Liver (tissue), 3 donors: ENCODE results near the gene IRX2.

ENCODE experiments used
- CTCF ChIP-seq: fragments of 150-350 bp; IDR thresholded peaks from 2 replicates; pipeline ENCODE4 v1.5.1; 2017; ENCODE audit warnings: improper control_type of control experiment, low read depth, low read length; ENCODE audit not compliant: missing input control
- EGR1 ChIP-seq, 2 donors: IDR thresholded peaks; 2 replicates each; pipeline ENCODE4 v1.6.1; 2016 to 2018; ENCODE audit warnings: antibody characterized with exemption in 2 of 2, low read depth in 2 of 2
- FOXA1 ChIP-seq: IDR thresholded peaks from 2 replicates; pipeline ENCODE4 v1.6.1; 2016; ENCODE audit warnings: antibody characterized with exemption
- HNF4A ChIP-seq, 2 donors: conservative IDR thresholded peaks; 2 replicates each; pipeline ENCODE4 v1.6.1; 2016; ENCODE audit warnings: antibody characterized with exemption in 2 of 2, mild to moderate bottlenecking in 2 of 2
- RAD21 ChIP-seq, 2 donors: IDR thresholded peaks; 2 replicates each; pipeline ENCODE4 v1.6.1; 2016; ENCODE audit warnings: antibody characterized with exemption in 2 of 2, mild to moderate bottlenecking in 2 of 2
- TAF1 ChIP-seq: conservative IDR thresholded peaks from 2 replicates; pipeline ENCODE4 v1.6.1; 2016; ENCODE audit warnings: antibody characterized with exemption, mild to moderate bottlenecking
- TF ChIP-seq, protein P1 (sequence below): IDR thresholded peaks from 2 replicates; pipeline ENCODE4 v1.6.1; 2016; ENCODE audit warnings: antibody characterized with exemption
- TF ChIP-seq, protein P2 (sequence below): IDR thresholded peaks from 2 replicates; pipeline ENCODE4 v1.6.1; 2016; ENCODE audit warnings: antibody characterized with exemption
- TF ChIP-seq, protein P3 (sequence below): IDR thresholded peaks from 2 replicates; pipeline ENCODE4 v1.6.1; 2016; ENCODE audit warnings: antibody characterized with exemption, mild to moderate bottlenecking
- donor health status: healthy.
- donor health status: healthy.

DNA sequence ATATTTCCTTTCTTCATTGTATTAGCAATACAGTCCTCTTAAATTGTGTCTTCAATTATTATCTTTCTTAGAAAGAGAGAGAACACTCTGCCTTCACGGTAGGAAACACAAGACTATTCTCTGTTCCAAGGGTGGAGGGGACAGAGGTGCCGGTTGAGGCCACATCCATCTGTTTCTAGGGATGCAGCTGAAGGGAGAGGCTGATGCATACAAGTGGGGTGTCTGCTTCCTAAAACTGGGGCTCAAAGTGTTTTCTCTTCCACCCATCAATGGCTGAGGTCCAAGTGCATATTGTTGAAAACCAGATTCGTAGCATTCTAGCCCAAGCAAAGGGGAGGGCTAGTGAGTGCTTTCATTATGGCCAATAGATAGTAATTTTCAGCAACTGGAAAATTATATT is 9.5 kb downstream of the IRX2 start:
- TF ChIP-seq, protein P1, sequence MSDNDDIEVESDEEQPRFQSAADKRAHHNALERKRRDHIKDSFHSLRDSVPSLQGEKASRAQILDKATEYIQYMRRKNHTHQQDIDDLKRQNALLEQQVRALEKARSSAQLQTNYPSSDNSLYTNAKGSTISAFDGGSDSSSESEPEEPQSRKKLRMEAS = no peak
- TF ChIP-seq EGR1 (IDR thresholded peaks at IDR 0.05; ENCODE audit: low read depth in 2 of 2) (no peak), CTCF (no peak), RAD21 (IDR thresholded peaks at IDR 0.05) (no peak), FOXA1 (no peak), HNF4A (conservative IDR thresholded peaks at IDR 0.05) (no peak), TAF1 (no peak)
- TF ChIP-seq, protein P2, sequence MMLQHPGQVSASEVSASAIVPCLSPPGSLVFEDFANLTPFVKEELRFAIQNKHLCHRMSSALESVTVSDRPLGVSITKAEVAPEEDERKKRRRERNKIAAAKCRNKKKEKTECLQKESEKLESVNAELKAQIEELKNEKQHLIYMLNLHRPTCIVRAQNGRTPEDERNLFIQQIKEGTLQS = no peak
- TF ChIP-seq, protein P3, sequence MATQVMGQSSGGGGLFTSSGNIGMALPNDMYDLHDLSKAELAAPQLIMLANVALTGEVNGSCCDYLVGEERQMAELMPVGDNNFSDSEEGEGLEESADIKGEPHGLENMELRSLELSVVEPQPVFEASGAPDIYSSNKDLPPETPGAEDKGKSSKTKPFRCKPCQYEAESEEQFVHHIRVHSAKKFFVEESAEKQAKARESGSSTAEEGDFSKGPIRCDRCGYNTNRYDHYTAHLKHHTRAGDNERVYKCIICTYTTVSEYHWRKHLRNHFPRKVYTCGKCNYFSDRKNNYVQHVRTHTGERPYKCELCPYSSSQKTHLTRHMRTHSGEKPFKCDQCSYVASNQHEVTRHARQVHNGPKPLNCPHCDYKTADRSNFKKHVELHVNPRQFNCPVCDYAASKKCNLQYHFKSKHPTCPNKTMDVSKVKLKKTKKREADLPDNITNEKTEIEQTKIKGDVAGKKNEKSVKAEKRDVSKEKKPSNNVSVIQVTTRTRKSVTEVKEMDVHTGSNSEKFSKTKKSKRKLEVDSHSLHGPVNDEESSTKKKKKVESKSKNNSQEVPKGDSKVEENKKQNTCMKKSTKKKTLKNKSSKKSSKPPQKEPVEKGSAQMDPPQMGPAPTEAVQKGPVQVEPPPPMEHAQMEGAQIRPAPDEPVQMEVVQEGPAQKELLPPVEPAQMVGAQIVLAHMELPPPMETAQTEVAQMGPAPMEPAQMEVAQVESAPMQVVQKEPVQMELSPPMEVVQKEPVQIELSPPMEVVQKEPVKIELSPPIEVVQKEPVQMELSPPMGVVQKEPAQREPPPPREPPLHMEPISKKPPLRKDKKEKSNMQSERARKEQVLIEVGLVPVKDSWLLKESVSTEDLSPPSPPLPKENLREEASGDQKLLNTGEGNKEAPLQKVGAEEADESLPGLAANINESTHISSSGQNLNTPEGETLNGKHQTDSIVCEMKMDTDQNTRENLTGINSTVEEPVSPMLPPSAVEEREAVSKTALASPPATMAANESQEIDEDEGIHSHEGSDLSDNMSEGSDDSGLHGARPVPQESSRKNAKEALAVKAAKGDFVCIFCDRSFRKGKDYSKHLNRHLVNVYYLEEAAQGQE = no peak
